ENCODE measurements around the gene ZNF738.

DNA sequence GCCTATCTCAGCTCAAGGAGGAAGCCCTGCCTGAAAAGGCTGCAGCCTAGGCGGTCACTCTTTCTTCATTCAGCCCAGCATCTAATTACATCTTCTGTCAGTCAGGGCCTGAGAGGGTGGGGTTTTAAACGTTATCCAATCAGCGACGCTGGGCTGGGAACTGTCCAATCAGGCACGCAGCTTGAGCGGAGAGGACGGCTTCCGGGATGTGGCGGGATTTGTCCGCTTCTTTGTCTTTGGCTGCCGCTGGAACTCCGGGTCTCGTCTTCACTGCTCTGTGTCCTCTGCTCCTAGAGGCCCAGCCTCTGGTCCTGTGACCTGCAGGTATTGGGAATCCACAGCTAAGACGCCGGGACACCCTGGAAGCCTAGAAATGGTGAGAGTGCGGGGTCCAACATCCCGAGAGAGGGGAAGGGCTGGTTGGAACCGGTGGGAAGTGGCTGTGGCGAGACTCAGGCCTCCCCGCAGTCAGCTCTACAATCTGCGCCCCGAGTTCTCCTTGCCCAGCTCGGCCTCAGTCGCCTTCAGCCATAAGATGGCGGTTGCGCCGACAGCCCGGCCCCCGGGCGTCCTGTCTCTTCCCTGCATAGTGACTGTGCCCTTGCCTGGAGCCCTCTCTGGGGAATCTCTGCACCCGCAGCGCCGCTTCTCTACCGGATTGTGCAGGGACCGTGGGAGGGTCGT, at the start of gene ZNF738:
- TF ChIP-seq, protein P1, sequence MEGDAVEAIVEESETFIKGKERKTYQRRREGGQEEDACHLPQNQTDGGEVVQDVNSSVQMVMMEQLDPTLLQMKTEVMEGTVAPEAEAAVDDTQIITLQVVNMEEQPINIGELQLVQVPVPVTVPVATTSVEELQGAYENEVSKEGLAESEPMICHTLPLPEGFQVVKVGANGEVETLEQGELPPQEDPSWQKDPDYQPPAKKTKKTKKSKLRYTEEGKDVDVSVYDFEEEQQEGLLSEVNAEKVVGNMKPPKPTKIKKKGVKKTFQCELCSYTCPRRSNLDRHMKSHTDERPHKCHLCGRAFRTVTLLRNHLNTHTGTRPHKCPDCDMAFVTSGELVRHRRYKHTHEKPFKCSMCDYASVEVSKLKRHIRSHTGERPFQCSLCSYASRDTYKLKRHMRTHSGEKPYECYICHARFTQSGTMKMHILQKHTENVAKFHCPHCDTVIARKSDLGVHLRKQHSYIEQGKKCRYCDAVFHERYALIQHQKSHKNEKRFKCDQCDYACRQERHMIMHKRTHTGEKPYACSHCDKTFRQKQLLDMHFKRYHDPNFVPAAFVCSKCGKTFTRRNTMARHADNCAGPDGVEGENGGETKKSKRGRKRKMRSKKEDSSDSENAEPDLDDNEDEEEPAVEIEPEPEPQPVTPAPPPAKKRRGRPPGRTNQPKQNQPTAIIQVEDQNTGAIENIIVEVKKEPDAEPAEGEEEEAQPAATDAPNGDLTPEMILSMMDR (conservative IDR thresholded peaks at IDR 0.05; ENCODE audit: low read depth in 2 of 2), result no peak
- TF ChIP-seq, protein P2, sequence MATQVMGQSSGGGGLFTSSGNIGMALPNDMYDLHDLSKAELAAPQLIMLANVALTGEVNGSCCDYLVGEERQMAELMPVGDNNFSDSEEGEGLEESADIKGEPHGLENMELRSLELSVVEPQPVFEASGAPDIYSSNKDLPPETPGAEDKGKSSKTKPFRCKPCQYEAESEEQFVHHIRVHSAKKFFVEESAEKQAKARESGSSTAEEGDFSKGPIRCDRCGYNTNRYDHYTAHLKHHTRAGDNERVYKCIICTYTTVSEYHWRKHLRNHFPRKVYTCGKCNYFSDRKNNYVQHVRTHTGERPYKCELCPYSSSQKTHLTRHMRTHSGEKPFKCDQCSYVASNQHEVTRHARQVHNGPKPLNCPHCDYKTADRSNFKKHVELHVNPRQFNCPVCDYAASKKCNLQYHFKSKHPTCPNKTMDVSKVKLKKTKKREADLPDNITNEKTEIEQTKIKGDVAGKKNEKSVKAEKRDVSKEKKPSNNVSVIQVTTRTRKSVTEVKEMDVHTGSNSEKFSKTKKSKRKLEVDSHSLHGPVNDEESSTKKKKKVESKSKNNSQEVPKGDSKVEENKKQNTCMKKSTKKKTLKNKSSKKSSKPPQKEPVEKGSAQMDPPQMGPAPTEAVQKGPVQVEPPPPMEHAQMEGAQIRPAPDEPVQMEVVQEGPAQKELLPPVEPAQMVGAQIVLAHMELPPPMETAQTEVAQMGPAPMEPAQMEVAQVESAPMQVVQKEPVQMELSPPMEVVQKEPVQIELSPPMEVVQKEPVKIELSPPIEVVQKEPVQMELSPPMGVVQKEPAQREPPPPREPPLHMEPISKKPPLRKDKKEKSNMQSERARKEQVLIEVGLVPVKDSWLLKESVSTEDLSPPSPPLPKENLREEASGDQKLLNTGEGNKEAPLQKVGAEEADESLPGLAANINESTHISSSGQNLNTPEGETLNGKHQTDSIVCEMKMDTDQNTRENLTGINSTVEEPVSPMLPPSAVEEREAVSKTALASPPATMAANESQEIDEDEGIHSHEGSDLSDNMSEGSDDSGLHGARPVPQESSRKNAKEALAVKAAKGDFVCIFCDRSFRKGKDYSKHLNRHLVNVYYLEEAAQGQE (IDR thresholded peaks at IDR 0.05; ENCODE audit: unreplicated experiment), result no peak
- TF ChIP-seq EZH2phosphoT487 (IDR thresholded peaks at IDR 0.05; ENCODE audit: unreplicated experiment), result no peak
- TF ChIP-seq POLR2AphosphoS5 (IDR thresholded peaks at IDR 0.05; ENCODE audit: low read depth), result peak; percentile 95
- TF ChIP-seq CREB1 (CRISPR knock-in tag; IDR thresholded peaks at IDR 0.05; ENCODE audit: low read depth), result no peak
- no peak for TF ChIP-seq EZH2 (IDR thresholded peaks at IDR 0.05; ENCODE audit: low read depth, unreplicated experiment)
- TF ChIP-seq, protein P3, sequence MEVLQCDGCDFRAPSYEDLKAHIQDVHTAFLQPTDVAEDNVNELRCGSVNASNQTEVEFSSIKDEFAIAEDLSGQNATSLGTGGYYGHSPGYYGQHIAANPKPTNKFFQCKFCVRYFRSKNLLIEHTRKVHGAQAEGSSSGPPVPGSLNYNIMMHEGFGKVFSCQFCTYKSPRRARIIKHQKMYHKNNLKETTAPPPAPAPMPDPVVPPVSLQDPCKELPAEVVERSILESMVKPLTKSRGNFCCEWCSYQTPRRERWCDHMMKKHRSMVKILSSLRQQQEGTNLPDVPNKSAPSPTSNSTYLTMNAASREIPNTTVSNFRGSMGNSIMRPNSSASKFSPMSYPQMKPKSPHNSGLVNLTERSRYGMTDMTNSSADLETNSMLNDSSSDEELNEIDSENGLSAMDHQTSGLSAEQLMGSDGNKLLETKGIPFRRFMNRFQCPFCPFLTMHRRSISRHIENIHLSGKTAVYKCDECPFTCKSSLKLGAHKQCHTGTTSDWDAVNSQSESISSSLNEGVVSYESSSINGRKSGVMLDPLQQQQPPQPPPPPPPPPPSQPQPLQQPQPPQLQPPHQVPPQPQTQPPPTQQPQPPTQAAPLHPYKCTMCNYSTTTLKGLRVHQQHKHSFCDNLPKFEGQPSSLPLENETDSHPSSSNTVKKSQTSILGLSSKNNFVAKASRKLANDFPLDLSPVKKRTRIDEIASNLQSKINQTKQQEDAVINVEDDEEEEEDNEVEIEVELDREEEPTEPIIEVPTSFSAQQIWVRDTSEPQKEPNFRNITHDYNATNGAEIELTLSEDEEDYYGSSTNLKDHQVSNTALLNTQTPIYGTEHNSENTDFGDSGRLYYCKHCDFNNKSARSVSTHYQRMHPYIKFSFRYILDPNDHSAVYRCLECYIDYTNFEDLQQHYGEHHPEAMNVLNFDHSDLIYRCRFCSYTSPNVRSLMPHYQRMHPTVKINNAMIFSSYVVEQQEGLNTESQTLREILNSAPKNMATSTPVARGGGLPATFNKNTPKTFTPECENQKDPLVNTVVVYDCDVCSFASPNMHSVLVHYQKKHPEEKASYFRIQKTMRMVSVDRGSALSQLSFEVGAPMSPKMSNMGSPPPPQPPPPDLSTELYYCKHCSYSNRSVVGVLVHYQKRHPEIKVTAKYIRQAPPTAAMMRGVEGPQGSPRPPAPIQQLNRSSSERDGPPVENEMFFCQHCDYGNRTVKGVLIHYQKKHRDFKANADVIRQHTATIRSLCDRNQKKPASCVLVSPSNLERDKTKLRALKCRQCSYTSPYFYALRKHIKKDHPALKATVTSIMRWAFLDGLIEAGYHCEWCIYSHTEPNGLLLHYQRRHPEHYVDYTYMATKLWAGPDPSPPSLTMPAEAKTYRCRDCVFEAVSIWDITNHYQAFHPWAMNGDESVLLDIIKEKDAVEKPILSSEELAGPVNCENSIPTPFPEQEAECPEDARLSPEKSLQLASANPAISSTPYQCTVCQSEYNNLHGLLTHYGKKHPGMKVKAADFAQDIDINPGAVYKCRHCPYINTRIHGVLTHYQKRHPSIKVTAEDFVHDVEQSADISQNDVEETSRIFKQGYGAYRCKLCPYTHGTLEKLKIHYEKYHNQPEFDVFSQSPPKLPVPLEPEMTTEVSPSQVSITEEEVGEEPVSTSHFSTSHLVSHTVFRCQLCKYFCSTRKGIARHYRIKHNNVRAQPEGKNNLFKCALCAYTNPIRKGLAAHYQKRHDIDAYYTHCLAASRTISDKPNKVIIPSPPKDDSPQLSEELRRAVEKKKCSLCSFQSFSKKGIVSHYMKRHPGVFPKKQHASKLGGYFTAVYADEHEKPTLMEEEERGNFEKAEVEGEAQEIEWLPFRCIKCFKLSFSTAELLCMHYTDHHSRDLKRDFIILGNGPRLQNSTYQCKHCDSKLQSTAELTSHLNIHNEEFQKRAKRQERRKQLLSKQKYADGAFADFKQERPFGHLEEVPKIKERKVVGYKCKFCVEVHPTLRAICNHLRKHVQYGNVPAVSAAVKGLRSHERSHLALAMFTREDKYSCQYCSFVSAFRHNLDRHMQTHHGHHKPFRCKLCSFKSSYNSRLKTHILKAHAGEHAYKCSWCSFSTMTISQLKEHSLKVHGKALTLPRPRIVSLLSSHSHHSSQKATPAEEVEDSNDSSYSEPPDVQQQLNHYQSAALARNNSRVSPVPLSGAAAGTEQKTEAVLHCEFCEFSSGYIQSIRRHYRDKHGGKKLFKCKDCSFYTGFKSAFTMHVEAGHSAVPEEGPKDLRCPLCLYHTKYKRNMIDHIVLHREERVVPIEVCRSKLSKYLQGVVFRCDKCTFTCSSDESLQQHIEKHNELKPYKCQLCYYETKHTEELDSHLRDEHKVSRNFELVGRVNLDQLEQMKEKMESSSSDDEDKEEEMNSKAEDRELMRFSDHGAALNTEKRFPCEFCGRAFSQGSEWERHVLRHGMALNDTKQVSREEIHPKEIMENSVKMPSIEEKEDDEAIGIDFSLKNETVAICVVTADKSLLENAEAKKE (CRISPR knock-in tag; IDR thresholded peaks at IDR 0.05), result no peak

Data from GM23338 (cell line).